ENCODE data around the gene BCAR3. TPM values are rescaled to one million over a fixed set of nuclear protein-coding genes. Genes with fewer than 3 reads are reported as not detected.

BCAR3 gene
- total RNA-seq, 1 donor from 2014 or later = 47.1 TPM

DNA sequence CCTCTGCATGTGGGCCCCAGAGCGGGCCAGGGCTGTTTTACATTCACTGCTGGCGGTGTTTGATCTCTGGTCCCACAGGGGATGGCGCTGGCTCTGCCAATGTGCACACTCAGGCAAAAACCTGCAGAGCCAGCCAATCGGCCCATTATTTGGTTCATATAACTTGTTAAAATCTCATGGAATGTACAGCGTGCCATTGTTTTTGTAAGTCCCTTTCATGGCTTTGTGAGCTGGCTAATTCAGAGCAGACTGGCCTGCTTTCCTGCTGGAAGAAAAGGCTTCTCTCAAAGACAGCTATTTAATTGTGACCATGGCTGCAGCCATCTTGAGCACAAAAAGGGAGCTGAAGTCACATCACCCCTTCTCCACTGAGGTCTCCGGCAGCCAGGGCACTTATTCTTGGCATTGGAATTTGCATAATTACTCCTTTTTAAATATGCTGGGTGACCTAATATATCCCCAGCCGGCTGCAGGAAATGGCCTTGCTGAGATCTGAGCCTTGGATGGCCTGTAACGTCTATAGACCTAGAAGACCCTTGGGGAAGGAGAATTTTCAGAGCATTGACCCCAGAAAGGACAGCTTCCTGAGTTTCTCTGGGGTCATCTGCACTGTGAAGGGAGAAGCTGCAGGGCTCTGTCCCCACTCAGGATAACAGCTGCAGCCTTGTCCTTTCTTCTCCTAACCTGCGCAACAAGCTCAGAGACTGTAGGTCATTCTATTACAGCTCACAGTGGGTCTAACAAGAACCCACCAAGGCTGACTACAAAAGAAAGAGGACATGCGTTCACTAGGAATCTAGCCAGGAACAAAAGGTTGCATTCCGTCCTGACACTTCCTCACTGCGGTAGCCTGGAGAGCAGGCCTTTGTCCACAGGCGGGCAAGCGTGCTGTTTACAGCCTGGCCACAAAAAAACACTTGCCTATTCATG is 45.8 kb downstream of the BCAR3 start:
- peak; percentile 82 for DNase-seq

DNA sequence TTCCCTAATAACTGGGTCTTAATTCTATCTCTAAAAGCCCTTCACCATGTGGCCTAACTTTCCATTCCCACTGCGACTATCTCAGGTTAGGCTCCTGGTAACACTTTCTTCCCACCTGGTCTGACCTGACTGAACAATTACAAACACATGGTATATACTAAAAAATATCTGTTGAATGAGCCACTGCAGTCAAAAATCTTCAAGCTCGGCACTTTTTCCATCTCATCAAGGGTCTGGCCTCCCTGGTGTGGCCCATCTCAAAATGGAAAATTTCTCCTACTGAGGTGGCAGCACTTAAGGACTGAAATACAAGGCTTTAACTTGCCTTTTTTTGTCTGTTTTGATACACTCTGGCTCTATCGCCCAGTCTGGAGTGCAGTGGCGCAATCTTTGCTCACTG is 48.3 kb downstream of the BCAR3 start:
- DNase-seq = no peak

DNA sequence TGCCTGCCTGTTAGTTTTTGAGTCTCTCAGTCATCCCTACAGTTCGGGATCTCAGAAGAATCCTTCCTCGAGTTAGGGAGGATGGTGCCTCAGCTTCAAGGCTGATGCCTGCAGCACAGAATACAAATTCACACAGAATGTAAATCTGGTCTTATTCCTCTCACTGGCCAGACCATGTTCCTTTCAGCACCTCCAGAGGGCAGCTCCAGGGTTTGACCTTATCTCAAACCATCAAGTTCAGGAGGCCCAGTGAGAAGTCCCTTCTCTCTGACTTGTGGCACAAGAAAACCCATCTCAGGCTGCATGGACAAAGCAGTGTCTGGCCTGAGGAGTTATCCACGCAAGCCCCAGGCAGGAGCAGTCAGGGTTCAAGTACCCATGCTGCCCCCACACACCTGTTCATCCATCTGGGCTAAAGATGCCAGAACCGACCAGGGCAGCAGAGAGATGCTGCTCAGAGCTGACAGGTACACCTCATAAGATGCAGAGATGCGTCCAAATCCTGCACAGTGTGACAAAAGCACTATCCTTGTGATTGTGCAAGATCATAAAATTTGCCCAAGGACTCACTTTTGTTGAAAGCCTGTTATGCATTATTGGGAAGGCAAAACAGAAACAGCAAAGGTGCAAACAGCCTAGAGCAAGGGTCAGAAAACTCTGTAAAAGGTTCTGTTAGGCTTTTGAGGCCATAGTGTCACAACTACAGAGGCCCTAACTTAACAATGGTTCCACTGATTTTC is 49.8 kb downstream of the BCAR3 start:
- peak; percentile 51 for DNase-seq

DNA sequence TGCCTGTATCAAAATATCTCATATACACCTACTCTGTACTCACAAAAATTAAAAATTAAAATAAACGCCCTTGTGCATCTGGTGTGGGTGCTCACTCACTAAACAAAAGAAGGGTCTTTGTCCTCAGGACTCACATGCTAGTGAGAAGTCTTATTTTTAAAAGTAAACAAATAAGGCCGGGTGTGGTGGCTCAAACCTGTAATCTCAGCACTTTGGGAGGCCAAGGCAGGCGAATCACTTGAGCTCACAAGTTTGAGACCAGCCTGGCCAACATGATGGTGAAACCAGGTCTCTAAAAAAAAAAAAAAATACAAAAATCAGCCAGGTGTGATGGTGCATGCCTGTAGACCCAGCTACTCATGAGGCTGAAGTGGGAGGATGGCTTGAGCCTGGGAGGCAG is 51.5 kb downstream of the BCAR3 start:
- no peak for DNase-seq

DNA sequence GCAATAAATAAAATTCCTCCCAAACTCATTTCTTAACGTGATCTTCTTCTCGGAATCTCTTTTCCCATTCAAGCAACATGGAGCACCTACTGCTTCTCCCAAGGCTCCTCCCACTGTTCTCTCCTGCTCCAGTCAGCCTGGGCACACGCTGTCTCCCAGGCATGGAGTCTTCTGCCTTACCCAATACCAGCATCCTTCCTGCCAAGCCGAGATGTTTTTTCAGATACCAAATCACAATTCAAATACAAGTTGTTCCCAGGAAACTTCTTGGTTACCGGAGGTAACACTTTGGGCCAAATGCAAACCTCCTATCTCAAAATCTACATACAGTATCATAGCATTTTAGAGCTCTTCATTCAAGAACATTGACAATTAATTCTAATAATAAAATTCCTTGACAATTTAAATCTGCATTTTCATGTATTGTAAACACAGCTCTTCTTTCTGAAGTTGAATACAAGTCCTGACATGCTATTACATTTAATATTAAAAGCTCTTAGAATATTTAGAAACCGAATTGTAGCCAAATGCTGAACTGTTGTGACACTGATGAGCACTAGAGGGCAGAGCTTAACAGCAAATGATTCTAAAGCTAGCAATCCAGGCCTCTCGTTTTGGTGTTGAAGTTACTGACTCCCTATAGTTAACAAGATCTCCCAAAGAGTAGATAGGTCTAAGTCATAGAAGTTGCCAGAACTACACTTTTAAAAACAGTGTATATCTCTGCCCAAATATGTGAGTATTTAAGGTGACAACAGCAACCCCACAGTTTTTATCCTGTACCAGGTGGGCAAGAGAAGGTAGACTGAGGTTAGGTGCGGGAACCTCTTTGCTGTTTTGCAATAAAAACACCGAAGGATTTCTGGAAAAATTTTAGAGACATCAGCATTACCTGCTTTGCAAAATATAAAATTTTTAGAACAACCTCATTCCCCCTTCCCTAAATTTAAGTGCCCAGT is 52.3 kb downstream of the BCAR3 start:
- peak; percentile 91 for DNase-seq

DNA sequence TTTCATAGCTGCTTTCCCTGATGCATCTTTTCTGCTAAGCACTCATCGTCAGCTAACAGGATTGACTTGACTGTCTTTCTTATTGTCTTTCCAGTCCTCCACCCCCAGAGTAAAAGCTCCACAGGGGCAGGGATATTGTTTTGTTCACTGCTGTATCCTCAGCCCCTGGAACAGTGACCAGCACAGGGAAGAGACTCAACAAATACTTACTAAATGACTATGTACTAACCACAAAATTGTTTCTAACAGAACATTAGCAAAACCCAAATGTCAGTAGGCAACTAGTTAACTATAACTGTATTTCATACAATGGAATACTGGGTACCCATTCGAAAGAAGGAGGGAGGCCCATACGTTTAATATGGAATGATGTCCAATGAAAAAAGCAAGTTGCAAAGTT is 53.0 kb downstream of the BCAR3 start:
- DNase-seq = no peak

DNA sequence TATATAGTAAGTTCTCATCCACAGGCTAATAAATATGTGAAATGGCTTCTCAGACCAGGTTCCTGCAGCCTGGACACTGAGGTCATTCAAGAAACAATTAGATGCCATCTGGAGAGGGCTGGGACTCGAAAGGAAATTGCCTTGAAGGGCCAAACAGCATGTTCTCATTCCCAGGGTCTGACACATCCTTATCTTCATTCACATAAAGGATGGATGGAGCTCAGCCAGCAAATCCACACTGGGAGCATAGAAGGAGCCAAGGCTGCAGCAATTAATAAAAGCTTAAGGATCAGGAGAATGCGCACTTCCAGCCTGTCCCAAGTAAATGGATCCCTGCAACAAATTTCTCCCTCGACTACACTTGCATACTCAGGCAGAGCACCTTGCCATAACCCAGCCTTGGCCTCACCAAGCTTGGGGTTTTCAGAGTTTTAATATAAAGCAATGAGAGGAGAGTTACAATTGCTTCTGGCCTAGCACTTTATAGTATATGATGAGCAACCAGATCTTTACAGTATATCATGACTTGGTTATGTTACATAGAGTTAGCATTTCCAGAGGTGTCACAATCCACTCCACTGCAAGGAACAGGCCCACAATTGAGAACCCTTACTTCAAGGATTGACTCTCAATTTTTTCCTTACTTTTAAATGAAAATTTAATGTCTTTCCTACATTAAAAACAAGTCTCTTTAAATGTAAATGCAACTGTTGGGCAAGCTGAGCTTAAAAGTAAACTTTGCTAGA is 55.9 kb downstream of the BCAR3 start:
- peak; percentile 99 for DNase-seq

DNA sequence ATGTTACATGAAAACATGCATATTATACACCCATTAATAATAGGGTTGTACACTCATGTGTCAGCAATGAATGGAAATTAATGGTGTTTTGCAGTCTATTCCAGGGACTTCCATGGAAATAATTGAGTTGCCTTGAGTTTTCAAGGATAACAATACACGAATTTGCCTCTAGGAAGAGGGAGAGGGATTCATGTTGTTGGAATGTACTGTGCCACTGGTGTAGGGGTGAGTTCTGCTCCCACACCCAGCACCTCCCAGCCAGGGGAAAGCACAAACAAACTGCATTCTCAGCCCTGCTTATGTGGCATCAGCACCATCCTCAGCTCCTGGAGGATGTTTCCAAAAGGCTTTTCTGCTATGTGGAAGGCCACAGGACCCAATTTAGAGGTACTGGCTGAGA is 57.8 kb downstream of the BCAR3 start:
- peak; percentile 93 for DNase-seq

DNA sequence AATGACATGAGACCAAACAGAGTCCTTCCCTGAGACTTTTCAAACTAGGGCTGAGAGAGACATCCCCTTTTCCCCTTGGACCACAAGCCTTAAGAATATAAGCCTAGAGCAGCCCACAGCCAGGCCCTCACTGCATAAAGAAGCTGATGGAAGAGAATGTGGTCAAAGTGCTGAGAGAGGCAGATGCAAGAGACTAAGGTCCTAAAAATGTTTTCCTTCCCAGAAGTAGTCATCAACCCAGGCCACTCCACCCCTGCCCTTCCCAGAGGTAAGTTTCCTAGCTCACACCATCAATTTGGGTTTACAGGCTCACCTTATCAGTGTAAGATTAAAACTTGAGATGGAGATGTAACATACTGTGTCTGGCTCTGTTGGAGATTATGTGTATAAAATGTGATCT is 58.2 kb downstream of the BCAR3 start:
- DNase-seq = no peak

DNA sequence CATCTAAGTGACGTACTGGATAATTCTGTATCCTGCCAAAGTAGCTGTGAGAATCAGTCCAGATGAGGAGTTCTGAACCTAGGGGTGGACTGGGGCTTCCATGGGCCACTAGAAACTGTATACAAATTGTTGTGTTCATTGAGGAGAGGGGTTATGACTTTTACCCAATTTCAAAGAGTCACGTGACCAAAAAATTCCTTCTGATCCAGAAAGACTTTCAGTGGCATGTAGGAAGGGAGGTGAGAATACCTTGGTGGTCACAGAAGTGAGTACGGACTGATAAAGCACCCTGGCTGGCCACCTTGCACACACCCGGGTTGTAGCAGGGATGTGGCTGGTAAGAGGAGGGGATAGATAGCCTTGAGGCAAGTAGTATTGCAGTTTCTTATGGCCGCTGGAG is 60.4 kb downstream of the BCAR3 start:
- no peak for DNase-seq

DNA sequence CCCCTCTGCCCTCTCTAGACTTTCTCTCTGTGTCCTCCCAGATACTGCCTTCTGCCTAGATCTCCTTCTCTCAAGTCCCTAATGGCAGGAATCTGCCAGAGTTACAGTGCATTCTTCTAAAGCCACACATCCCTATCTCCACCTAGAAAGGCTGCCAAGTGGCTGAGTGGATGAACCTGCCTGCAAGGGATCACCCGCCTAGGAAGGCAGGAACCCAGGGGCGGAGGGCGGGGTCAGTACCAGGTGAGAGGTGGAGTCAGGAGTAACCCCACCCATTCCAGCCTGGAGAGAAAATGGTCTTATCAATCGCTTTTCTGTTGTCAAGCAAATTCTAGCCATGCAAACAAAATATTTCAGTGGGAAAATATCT is 60.8 kb downstream of the BCAR3 start:
- no peak for DNase-seq

DNA sequence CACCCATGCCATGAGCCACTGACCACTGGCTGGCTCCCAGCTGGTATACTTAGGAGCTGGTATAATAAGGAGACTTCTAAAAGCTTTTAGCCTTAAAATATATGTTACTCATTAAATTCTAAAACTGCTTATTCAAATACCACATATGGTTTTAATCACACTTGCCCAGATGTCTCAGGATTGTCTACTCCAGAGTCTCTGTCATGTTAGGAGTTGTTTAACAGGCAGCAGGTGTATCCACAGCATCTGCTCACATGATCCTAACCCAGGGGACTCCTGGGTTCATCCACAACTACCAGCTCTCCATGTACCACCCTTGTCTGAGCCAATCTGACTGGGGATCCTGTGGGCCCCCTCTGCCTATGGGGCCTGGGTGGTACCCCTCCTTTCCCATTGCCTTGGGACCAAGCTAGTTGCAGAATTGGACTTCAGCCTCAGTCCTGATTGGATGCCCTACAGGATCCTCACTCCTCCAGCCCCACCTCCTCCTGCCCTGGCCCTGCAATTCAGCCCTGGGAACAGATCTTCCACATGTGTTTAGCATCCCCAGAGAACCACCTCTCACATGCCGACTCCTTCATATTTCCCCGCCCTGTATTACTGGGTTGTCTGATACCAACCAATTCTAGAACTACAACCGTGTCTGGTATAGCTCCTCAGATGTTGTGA is 61.3 kb downstream of the BCAR3 start:
- DNase-seq = no peak

DNA sequence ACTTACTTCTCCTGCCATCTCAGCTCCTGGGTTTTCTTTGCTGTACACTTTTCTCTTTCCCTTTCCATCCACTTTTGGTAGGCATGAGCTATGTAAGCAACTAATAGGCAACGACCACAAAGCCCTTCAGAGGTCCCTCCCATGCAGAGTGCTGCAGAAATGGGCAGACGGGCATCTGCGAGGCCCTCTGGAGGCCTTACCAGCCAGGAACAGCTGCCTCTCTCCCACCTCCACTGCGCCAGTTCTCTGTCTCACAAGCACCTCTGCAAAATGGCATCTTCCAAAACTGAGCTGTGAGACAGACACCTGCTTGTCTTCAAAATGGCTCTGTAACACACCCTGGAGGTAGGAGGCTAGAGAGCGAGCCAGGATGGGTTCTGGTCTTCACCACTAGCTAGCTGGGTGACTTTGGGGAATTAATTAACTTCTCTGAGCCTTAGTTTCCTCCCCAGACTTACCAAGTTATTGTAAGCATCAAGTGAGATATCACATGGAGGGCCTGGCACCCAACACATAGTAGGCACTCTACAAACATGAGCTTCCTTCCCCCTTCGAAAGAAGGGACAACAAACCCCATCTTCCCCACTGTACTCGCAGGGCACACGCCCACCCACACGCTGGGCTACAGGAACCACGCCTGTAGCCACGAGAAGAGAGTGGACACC is 62.0 kb downstream of the BCAR3 start:
- DNase-seq = no peak

DNA sequence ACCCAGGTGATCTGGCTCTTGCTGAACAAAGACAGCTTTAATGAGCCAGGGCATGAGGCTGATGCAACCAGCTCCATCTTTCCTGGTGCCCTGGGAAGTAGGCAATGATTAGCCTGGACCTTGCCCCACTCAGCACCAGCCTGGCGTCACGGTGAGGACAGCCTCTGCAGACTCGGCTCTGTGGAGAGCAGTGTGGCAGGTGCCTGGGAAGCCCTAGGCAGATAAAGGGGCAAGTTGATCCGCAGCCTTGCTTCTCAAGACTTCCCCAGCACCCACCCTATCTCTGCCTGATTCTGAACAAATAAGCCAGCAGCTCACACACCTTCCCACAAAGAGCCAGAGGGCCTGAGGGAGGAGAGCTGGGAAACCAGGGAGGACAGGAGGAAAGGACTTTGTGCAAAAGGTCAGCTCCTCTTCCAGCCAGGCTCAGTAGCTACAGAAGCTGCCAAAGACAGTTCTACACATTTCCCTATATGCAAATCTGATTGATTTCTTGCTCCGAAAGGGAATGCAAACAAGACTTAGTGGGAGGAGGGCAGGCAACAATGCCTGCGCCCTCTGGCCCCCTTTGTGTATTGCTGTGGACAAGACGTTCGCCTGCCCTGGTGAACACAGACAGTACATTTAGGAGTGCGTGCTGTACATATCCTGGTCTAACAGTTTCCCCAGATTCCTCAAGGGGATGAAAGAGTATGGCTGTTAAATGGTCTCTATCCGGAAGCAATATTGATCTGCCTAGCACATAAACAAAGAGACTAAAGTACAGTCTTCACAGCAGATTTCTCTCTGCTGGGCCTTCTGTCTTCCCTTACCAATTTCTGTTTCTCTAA is 63.8 kb downstream of the BCAR3 start:
- no peak for DNase-seq

DNA sequence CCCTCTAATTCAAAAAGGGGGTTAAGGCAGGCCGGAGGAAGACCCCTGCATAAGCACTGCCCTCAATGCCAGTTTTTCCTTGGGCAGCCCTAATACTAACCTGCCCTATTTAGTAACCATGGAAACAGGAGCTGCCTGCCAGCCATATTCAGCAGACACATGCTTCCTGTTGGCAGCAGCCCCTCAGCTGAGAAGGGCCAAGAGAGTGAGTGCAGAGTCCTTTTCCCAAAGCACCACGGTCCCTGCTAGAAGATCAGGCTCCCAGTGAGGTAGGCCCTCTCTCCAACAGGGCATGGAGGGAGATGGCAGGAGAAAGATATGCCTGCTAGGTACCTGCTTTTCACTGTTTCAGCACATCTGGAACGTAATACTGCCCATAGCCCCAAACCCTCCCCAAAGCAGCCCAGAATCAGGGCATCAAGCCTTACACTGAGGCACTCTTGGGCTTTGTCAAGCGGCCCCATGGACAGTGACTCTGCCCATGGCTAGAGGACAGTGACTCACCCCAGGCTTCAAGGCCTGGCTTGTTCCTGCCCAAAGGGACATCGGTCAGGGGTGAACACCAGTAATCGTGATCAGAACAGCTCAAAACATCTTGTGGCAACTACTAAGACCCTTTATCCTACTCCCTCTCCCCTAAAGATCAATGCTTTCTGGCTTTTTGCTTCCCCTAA is 64.5 kb downstream of the BCAR3 start:
- DNase-seq = peak; percentile 86

DNA sequence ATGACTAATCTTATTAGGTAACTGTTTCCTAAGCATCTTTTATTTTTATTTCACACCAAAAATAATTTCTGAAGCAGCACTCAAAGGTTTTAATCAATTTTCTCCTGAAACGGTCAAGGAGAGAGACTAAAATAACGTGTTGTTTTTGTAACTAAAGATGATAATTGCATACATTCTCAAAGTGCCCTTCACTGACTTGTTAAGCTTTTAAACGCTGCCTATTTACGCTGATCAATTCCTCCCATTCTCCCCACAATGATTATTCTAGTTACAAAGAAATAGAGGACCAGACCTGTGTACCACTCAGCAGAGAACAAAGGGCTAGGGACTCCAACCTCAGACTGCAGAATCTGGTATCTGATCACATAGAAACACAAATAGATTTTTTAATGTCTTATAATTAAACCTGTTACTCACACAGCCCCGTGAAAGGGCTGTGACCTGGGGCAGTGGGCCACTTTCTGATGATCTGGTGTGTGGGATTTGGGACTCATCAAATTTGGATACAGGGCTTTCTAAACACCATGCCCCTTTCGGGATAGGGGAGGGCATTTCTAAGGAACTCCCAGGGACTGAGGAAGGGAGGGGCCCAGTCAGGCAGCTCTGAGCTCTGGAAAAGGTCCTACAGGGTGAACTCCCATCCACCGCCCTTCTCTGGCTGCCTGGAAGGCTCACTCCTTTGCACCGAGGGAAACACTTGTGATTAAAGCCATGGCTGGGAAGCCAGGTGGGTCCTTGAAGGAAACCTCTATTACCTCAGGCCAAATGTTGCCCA is 65.2 kb downstream of the BCAR3 start:
- DNase-seq = no peak

DNA sequence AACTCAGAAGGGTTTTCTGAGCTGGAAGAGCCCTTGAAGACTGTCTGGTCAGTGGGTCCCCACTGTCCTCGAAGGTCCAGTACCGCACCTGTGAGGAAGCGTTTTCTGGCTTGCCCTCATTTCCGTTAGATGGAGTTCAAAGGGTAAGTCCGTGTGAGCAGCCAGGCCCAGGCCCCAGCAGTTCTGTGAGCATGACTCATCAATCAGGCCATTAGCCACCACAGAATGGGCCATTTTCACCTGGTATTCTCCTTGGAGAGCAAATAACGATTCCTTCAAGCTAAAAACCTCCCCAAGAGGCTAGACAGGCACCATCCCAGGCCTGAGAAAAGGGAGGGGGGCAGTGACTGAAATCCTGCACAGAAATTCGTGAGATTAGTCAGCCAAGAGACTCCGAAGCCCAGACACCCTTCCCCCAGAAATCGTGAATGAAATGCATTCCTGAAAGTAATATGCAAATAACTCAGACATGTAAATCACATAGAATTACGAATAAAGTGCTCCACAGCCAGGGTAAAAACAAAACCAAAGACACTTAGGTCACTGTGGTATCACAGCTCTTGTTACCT is 66.0 kb downstream of the BCAR3 start:
- peak; percentile 59 for DNase-seq

DNA sequence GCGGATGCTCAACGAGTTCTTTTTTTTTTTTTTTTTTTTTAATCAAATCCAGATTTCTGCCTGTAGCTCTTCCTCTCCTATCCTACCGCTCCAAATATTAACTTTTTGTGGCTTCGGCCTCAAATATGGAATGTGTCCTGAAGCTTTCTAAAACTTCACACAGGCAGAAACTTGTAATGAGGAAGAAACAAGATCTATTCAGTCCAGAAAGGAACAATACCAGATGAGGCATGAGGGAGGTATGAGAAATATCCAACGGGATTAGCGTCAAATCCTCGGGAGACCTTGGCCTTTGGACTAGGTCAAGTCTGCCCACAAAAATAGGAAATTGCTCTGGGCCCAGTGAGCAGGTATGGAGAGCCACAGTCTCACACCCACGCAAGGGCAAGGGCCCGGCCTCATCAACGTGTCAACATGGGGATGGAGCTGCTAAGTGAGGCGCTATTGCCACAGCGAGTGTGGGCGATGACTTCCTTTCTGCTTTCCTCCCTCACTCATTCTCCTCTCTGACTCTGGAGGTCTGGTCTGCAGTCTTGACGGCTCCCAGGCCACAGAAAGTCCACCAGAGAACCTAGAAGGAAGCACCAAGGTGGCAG is 66.6 kb downstream of the BCAR3 start:
- no peak for DNase-seq

All from dermis blood vessel endothelial cell (primary cell).